Brain microvascular endothelial cell (primary cell): ENCODE data around the gene LRCH4.

Experiments
- DNase-seq: peaks from one replicate; pipeline ENCODE4 v3.0.0-alpha.2; 2020
- H3K27ac ChIP-seq: fragments of 250-450 bp; sonication (Bioruptor Pico); 2 replicates; pipeline ENCODE4 v1.5.1; 2020; ENCODE audit warnings: mild to moderate bottlenecking, moderate library complexity
- H3K27me3 ChIP-seq: fragments of 250-450 bp; sonication (Bioruptor Pico); replicated peaks from 2 replicates; pipeline ENCODE4 v1.5.1; 2020; ENCODE audit warnings: mild to moderate bottlenecking
- H3K36me3 ChIP-seq: fragments of 250-450 bp; sonication (Bioruptor Pico); replicated peaks from 2 replicates; pipeline ENCODE4 v1.5.1; 2020; ENCODE audit warnings: mild to moderate bottlenecking
- H3K4me3 ChIP-seq: 2 replicates; pipeline ENCODE4 v1.5.1; 2011; ENCODE audit warnings: low read depth, mild to moderate bottlenecking, control low read depth, low read length, moderate library complexity
- CTCF ChIP-seq: IDR thresholded peaks from 2 replicates; pipeline ENCODE4 v1.5.1; 2011; ENCODE audit warnings: low read depth, mild to moderate bottlenecking, moderate library complexity, low read length, control low read depth, inconsistent platforms; ENCODE audit errors: missing control alignments
- in situ Hi-C: cut with HindIII; loops from 2 replicates; pipeline ENCODE4 v1.10.0; 2017; ENCODE audit warnings: low sequenced_read_pairs, low pct_ligation_motif_present

Gene LRCH4

GRCh38 chr7:100603726-100604027 lies 17.7 kb upstream of the LRCH4 start:
- H3K36me3 ChIP-seq: peaks cover 3% of the 10 kb centered on the region
- no peak overlapping the region for H3K27ac ChIP-seq
- TF ChIP-seq CTCF: no peak
- in situ Hi-C loops: no loop called here
- no peaks in the 10 kb centered on the region for H3K27me3 ChIP-seq
- peak overlapping the region; percentile 82 for H3K4me3 ChIP-seq
- no peak for DNase-seq

GRCh38 chr7:100602889-100603725 lies 17.2 kb upstream of the LRCH4 start:
- H3K27ac ChIP-seq: peak overlapping the region; percentile 40

GRCh38 chr7:100600730-100601038 lies 14.8 kb upstream of the LRCH4 start:
- no peak for TF ChIP-seq CTCF
- no peak for DNase-seq
- Histone ChIP-seq H3K4me3 (no peak overlapping the region), H3K27me3 (no peaks in the 10 kb centered on the region), H3K36me3 (no peaks in the 10 kb centered on the region), H3K27ac (no peak overlapping the region)
- in situ Hi-C loops: no loop called here

More at GRCh38 chr7:100602889-100603725, 17.2 kb upstream of the LRCH4 start:
- in situ Hi-C loops: no loop called here
- Histone ChIP-seq H3K4me3 (peak overlapping the region; percentile 82), H3K36me3 (peaks cover 3% of the 10 kb centered on the region), H3K27me3 (no peaks in the 10 kb centered on the region)
- TF ChIP-seq CTCF: no peak
- DNase-seq: peak; percentile 43

GRCh38 chr7:100599911-100600729 lies 14.2 kb upstream of the LRCH4 start:
- H3K36me3 ChIP-seq: no peaks in the 10 kb centered on the region
- in situ Hi-C loops: no loop called here
- peak; percentile 8 for TF ChIP-seq CTCF
- DNase-seq: no peak
- no peak overlapping the region for H3K4me3 ChIP-seq
- H3K27me3 ChIP-seq: no peaks in the 10 kb centered on the region
- H3K27ac ChIP-seq: no peak overlapping the region

- DNase-seq: no peak
- H3K4me3 ChIP-seq: no peak overlapping the region
- no peak overlapping the region for H3K27ac ChIP-seq
- no peak for TF ChIP-seq CTCF
- H3K27me3 ChIP-seq: no peaks in the 10 kb centered on the region
- in situ Hi-C loops: no loop called here
- H3K36me3 ChIP-seq: no peaks in the 10 kb centered on the region
Measured at GRCh38 chr7:100598425-100598824, 12.5 kb upstream of the LRCH4 start.
